ENCODE measurements around the gene ANKRD33. TPM values are rescaled to one million over a fixed set of nuclear protein-coding genes. Genes with fewer than 3 reads are reported as not detected.

ANKRD33 gene
- total RNA-seq, 1 experiment from 2014 or later: not detected

DNA sequence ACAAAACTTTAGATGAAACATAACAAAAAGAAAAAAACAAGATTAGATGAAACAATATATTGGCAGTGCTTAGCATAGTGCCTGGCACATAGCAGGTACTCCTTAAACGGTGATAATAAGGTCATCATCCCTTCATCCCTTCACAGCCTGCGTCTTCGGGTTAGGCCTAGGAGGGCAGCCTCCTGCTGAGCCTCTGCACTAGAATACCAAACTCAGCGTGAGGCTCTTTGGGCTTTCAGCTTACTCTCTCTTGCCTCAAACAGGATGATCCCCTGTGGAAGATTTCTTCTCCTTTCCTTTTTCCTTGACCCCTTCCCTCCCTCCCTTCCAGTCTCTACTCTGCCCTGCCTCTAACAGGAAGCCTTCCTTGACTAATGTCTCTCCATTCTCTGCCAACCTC lies 25.0 kb upstream of the ANKRD33 start:
- POLR2A ChIA-PET (ENCODE audit: low non-redundant PET): interaction anchor here (0.6 to 0.9 kb wide), 2 partner anchors 9 to 259 kb away, joined by 3 to 4 read pairs; no protein-coding TSS in a partner anchor
- Histone ChIP-seq H3K27me3 (replicated peaks; ENCODE audit: insufficient read depth, low read depth, low read length, poor library complexity) (no peaks in the 10 kb centered on the region), H3K4me3 (ENCODE audit: low read depth, low read length, poor library complexity, severe bottlenecking) (no peak overlapping the region), H3K4me1 (ENCODE audit: insufficient read depth, low read length, poor library complexity, severe bottlenecking) (peaks cover 19% of the 10 kb centered on the region), H3K9me3 (ENCODE audit: low read depth, low read length, poor library complexity, severe bottlenecking) (no peaks in the 10 kb centered on the region), H3K36me3 (ENCODE audit: insufficient read depth, low read length, poor library complexity, severe bottlenecking) (no peaks in the 10 kb centered on the region), H3K27ac (ENCODE audit: low read depth, low read length, poor library complexity, severe bottlenecking) (no peak overlapping the region)
- no TSS peak for BruUV-seq (replicated peaks)
- DNase-seq (ENCODE audit: low spot score): no peak
- CTCF ChIA-PET: interaction anchor here (0.7 kb wide), 1 partner anchor 9 kb away, joined by 6 read pairs; no protein-coding TSS in a partner anchor
- no peak for TF ChIP-seq EZH2 (IDR thresholded peaks at IDR 0.05; ENCODE audit: borderline replicate concordance, low read depth, low read length, poor library complexity, severe bottlenecking)
- TF ChIP-seq, protein P1, sequence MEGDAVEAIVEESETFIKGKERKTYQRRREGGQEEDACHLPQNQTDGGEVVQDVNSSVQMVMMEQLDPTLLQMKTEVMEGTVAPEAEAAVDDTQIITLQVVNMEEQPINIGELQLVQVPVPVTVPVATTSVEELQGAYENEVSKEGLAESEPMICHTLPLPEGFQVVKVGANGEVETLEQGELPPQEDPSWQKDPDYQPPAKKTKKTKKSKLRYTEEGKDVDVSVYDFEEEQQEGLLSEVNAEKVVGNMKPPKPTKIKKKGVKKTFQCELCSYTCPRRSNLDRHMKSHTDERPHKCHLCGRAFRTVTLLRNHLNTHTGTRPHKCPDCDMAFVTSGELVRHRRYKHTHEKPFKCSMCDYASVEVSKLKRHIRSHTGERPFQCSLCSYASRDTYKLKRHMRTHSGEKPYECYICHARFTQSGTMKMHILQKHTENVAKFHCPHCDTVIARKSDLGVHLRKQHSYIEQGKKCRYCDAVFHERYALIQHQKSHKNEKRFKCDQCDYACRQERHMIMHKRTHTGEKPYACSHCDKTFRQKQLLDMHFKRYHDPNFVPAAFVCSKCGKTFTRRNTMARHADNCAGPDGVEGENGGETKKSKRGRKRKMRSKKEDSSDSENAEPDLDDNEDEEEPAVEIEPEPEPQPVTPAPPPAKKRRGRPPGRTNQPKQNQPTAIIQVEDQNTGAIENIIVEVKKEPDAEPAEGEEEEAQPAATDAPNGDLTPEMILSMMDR (conservative IDR thresholded peaks at IDR 0.05; ENCODE audit: low read depth, low read length): no peak
- intact Hi-C loops (cut with micrococcal nuclease; ENCODE audit: unreplicated experiment): no loop called here

DNA sequence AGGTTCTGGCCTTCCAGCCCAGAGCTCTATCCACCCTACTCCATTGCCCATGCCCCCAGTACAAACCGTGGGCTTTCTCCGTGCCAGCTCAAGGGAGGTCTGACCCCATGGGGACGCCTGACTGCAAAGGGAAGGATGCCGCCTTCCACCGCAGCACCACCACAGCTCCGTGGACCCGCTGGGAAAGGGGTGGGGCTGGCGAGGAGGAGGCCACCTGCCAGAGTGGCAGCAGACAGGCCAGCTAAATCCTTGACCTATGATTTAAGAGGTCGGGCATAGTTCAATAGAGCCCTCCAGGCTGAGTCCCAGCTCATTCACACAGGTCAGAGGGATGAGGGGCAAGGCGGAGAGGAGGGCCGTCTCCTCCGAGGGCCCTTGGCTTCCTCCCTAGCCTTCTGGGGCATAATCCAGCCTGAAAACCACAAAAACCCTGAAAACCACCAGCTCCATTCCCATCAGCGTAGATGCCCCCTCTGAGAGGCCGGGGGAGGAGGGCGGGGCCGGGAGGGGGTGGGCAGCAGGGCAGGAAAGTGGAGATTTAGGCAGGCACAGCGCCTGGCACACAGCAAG lies 24.5 kb upstream of the ANKRD33 start:
- no peaks in the 10 kb centered on the region for H3K27me3 ChIP-seq (replicated peaks; ENCODE audit: insufficient read depth, low read depth, low read length, poor library complexity)
- H3K4me3 ChIP-seq (ENCODE audit: low read depth, low read length, poor library complexity, severe bottlenecking): no peak overlapping the region
- H3K36me3 ChIP-seq (ENCODE audit: insufficient read depth, low read length, poor library complexity, severe bottlenecking): no peaks in the 10 kb centered on the region
- BruUV-seq (replicated peaks): no TSS peak
- intact Hi-C loops (cut with micrococcal nuclease; ENCODE audit: unreplicated experiment): no loop called here
- H3K9me3 ChIP-seq (ENCODE audit: low read depth, low read length, poor library complexity, severe bottlenecking): no peaks in the 10 kb centered on the region
- ChIA-PET POLR2A (ENCODE audit: low non-redundant PET) (interaction anchor here (0.6 kb wide), 1 partner anchor 86 kb away, joined by 4 read pairs; no protein-coding TSS in a partner anchor), CTCF (interaction anchor here (1.1 to 1.7 kb wide), 2 partner anchors 12 to 39 kb away, joined by 3 to 9 read pairs; no protein-coding TSS in a partner anchor)
- no peak for DNase-seq (ENCODE audit: low spot score)
- peaks cover 19% of the 10 kb centered on the region for H3K4me1 ChIP-seq (ENCODE audit: insufficient read depth, low read length, poor library complexity, severe bottlenecking)
- no peak overlapping the region for H3K27ac ChIP-seq (ENCODE audit: low read depth, low read length, poor library complexity, severe bottlenecking)
- TF ChIP-seq, protein P1 (conservative IDR thresholded peaks at IDR 0.05; ENCODE audit: low read depth, low read length): no peak

DNA sequence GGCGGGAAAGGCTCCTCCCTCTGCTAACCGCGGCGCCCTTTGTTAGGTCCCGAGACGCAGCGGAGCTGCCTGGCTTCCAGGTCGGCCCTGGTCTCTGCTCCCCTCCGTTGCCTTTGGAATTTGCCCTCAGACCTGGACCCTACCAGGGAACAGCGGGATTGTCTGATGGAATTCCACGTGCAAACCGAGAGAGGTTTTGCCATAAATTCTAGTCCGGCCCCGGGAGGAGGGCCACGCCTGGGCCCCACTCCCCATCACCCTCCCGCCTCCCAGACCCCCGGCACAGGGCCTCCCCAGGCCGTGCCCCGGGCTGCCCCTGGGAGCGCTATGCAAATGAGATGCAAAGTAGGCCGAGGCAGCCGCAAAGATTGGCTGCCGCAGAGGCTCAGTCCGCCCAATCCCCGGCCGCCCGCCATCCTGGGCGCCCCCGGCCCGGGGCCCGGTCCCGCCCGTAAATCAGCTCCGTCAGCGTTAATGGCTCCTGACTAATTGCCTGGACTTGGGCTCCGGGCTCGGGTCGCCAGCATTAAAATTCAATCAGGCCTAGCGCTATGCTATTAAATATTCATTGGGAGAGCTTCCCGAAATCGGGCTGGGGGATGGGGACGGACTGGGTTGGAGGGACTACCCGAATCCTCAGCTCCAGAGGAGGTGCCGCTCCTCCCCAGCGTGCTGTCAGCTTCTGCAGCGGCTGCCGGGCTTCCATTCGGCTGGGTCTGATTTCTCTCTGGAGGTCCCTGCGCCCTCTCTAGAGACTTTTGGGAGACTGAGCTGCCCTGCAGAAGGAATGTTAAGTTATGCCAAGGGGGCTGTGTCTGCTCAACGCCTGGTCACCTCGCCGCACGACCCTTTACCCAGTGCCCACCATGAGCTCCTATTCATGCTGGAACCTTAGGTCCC lies 23.7 kb upstream of the ANKRD33 start:
- Histone ChIP-seq H3K9me3 (ENCODE audit: low read depth, low read length, poor library complexity, severe bottlenecking) (no peaks in the 10 kb centered on the region), H3K36me3 (ENCODE audit: insufficient read depth, low read length, poor library complexity, severe bottlenecking) (no peaks in the 10 kb centered on the region), H3K27me3 (replicated peaks; ENCODE audit: insufficient read depth, low read depth, low read length, poor library complexity) (no peaks in the 10 kb centered on the region), H3K4me3 (ENCODE audit: low read depth, low read length, poor library complexity, severe bottlenecking) (peak overlapping the region; percentile 41), H3K4me1 (ENCODE audit: insufficient read depth, low read length, poor library complexity, severe bottlenecking) (peaks cover 22% of the 10 kb centered on the region), H3K27ac (ENCODE audit: low read depth, low read length, poor library complexity, severe bottlenecking) (no peak overlapping the region)
- POLR2A ChIA-PET (ENCODE audit: low non-redundant PET): interaction anchor here (0.6 kb wide), 2 partner anchors 87 to 94 kb away, joined by 4 to 7 read pairs; no protein-coding TSS in a partner anchor
- peak; percentile 56 for DNase-seq (ENCODE audit: low spot score)
- TF ChIP-seq, protein P1 (conservative IDR thresholded peaks at IDR 0.05; ENCODE audit: low read depth, low read length): no peak
- no peak for TF ChIP-seq EZH2 (IDR thresholded peaks at IDR 0.05; ENCODE audit: borderline replicate concordance, low read depth, low read length, poor library complexity, severe bottlenecking)
- intact Hi-C loops (cut with micrococcal nuclease; ENCODE audit: unreplicated experiment): no loop called here
- CTCF ChIA-PET: interaction anchor here (1.1 to 1.7 kb wide), 2 partner anchors 11 to 40 kb away, joined by 3 to 9 read pairs; no protein-coding TSS in a partner anchor
- BruUV-seq (replicated peaks): no TSS peak

Measured in A673 (cell line).